NT2/D1 (cell line): ENCODE measurements around the gene ACYP1.

Experiments
- SUZ12 ChIP-seq: IDR thresholded peaks from 2 replicates; pipeline ENCODE4 v1.6.1; 2011; ENCODE audit not compliant: insufficient read length, insufficient read depth; ENCODE audit errors: extremely low read depth
- YY1 ChIP-seq: IDR thresholded peaks from 2 replicates; pipeline ENCODE4 v1.6.1; 2011; ENCODE audit not compliant: insufficient read length, insufficient read depth
- ZNF274 ChIP-seq: IDR thresholded peaks from 2 replicates; pipeline ENCODE4 v1.6.1; 2011; ENCODE audit warnings: mild to moderate bottlenecking, low read depth, low read length

DNA sequence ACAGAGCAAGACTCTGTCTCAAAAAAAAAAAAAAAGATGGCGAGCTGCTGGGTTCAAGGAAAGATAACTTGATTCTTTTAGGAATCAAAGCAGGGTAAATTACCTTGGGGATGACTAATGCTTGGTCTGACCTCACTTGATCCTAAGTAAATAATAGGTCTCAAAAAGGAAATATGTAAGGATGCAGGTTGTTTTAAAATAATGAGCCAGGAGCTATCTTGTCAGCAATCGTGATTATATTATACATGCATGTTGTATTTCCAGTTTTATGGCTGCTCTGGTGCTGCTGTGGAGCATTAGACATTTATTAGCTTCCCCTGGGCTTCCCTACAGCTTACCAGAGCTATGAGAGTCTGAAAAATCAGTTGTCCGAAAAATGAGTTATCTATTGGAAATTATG, 58.5 kb downstream of the ACYP1 start:
- TF ChIP-seq SUZ12 = no peak
- no peak for TF ChIP-seq ZNF274
- no peak for TF ChIP-seq YY1
